Neural cell (in vitro differentiated cells): Measurements from ENCODE around the gene SLC10A3. TPM values are rescaled to one million over a fixed set of nuclear protein-coding genes. Genes with fewer than 3 reads are reported as not detected.

ENCODE experiments used
- H2AFZ ChIP-seq: fragments of 200-600, 300-800 bp; sonication (generic), shearing (Covaris generic); 2 replicates; pipeline ENCODE4 v1.6.0; 2014; ENCODE audit warnings: low read depth, mild to moderate bottlenecking, antibody characterized with exemption, low read length, moderate library complexity
- H3F3A ChIP-seq: fragments of 200-600 bp; shearing (Covaris generic); 2 replicates; pipeline ENCODE4 v1.6.1; 2016; ENCODE audit warnings: mild to moderate bottlenecking, moderate library complexity, mixed read lengths, antibody characterized with exemption, low read length; ENCODE audit not compliant: insufficient read depth, poor library complexity, severe bottlenecking
- H3K27ac ChIP-seq: fragments of 200-600, 300-800 bp; sonication (generic), shearing (Covaris generic); 2 replicates; pipeline ENCODE4 v1.5.1; 2014; ENCODE audit warnings: mild to moderate bottlenecking, low read length, moderate library complexity
- H3K27me3 ChIP-seq: fragments of 300-800, 200-600 bp; sonication (generic), shearing (Covaris generic); 2 replicates; pipeline ENCODE4 v1.6.0; 2014; ENCODE audit warnings: mild to moderate bottlenecking, low read depth, low read length, moderate library complexity; ENCODE audit not compliant: insufficient read depth
- H3K36me3 ChIP-seq: fragments of 300-800, 200-600 bp; sonication (generic), shearing (Covaris generic); 2 replicates; pipeline ENCODE4 v1.5.1; 2014; ENCODE audit warnings: mild to moderate bottlenecking, antibody characterized with exemption, low read length, moderate library complexity; ENCODE audit not compliant: insufficient read depth
- H3K4me2 ChIP-seq: fragments of 300-800, 200-600 bp; sonication (generic), shearing (Covaris generic); 2 replicates; pipeline ENCODE4 v1.6.0; 2014; ENCODE audit warnings: mild to moderate bottlenecking, low read length
- H3K4me3 ChIP-seq: fragments of 300-800, 200-600 bp; sonication (generic), shearing (Covaris generic); 2 replicates; pipeline ENCODE4 v1.5.1; 2014; ENCODE audit warnings: mild to moderate bottlenecking, low read length, moderate library complexity
- H3K79me2 ChIP-seq: fragments of 200-600 bp; shearing (Covaris generic); replicated peaks from 2 replicates; pipeline ENCODE4 v1.6.0; 2014; ENCODE audit warnings: mild to moderate bottlenecking, low read length, moderate library complexity; ENCODE audit not compliant: insufficient read depth
- H3K9ac ChIP-seq: fragments of 300-800, 200-600 bp; sonication (generic), shearing (Covaris generic); 2 replicates; pipeline ENCODE4 v1.6.1; 2016; ENCODE audit warnings: mild to moderate bottlenecking, low read length, mixed read lengths
- H3K9me2 ChIP-seq: fragments of 200-600 bp; shearing (Covaris generic); 2 replicates; pipeline ENCODE4 v1.6.1; 2016; ENCODE audit warnings: mild to moderate bottlenecking, low read length, mixed read lengths; ENCODE audit not compliant: insufficient read depth
- H3K9me3 ChIP-seq: fragments of 200-600, 300-800 bp; sonication (generic), shearing (Covaris generic); 2 replicates; pipeline ENCODE4 v1.6.1; 2016; ENCODE audit warnings: mild to moderate bottlenecking, mixed run types, low read length, moderate library complexity, mixed read lengths
- H4K20me1 ChIP-seq: fragments of 200-600 bp; shearing (Covaris generic); 2 replicates; pipeline ENCODE4 v1.6.1; 2016; ENCODE audit warnings: mild to moderate bottlenecking, mixed run types; ENCODE audit not compliant: insufficient read depth
- EP300 ChIP-seq: fragments of 450-650 bp; conservative IDR thresholded peaks from 2 replicates; pipeline ENCODE4 v1.6.1; 2014; ENCODE audit warnings: antibody characterized with exemption, mild to moderate bottlenecking, moderate library complexity; ENCODE audit not compliant: poor library complexity, severe bottlenecking
- EZH2 ChIP-seq: fragments of 200-600, 300-800 bp; shearing (Covaris generic), sonication (generic); IDR thresholded peaks from 2 replicates; pipeline ENCODE4 v1.6.1; 2014; ENCODE audit warnings: antibody characterized with exemption, low read length, borderline replicate concordance, mild to moderate bottlenecking; ENCODE audit not compliant: insufficient read depth, poor library complexity, severe bottlenecking
- MXI1 ChIP-seq: fragments of 450-650 bp; conservative IDR thresholded peaks from 2 replicates; pipeline ENCODE4 v1.6.1; 2014; ENCODE audit warnings: antibody characterized with exemption, mild to moderate bottlenecking; ENCODE audit not compliant: poor library complexity, severe bottlenecking
- POLR2AphosphoS5 ChIP-seq: IDR thresholded peaks from 2 replicates; pipeline ENCODE4 v1.6.1; 2012
- RAD21 ChIP-seq: fragments of 450-650 bp; conservative IDR thresholded peaks from 2 replicates; pipeline ENCODE4 v1.6.1; 2014; ENCODE audit warnings: antibody characterized with exemption, mild to moderate bottlenecking, moderate library complexity
- SMC3 ChIP-seq: fragments of 450-650 bp; conservative IDR thresholded peaks from 2 replicates; pipeline ENCODE4 v1.6.1; 2014; ENCODE audit warnings: antibody characterized with exemption, mild to moderate bottlenecking, moderate library complexity; ENCODE audit not compliant: poor library complexity
- TAF1 ChIP-seq: IDR thresholded peaks from 2 replicates; pipeline ENCODE4 v1.6.1; 2012; ENCODE audit warnings: low read depth
- polyA plus RNA-seq: library from polyadenylated mRNA; depleted of rRNA; stranded (reverse); fragments of >200 nt; gene quantifications from 2 replicates; pipeline ENCODE4 v1.2.3, GENCODE V29; 2014
- TF ChIP-seq, protein P1 (sequence below): fragments of 450-650 bp; IDR thresholded peaks from 2 replicates; pipeline ENCODE4 v1.5.1; 2014; ENCODE audit warnings: antibody characterized with exemption, mild to moderate bottlenecking, moderate library complexity; ENCODE audit not compliant: poor library complexity, severe bottlenecking
- TF ChIP-seq, protein P2 (sequence below): IDR thresholded peaks from 2 replicates; pipeline ENCODE4 v1.6.1; 2012; ENCODE audit warnings: borderline replicate concordance

Gene SLC10A3
- polyA plus RNA-seq, 1 donor from 2014 or later, result 2.7 TPM

DNA sequence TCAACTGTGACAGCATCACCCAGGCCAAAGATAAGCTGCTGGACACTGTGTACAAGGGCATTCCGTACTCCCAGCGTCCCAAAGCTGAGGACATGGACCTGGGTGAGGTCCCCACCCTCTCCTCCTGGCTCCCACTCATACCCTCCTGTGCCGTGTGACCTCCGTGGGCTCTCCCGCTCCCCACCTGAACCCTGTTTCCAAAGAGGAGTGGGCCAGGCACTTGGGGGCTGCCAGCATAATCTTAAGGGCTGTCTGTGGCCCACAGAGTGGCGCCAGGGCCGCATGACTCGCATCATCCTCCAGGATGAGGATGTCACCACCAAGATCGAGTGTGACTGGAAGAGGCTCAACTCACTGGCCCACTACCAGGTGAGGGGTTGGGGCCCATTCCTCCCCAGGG is 21.3 kb downstream of the SLC10A3 start:
- Histone ChIP-seq H3K9me3 (no peaks in the 10 kb centered on the region), H3K9ac (no peak overlapping the region), H3K4me2 (no peak overlapping the region), H3K4me3 (no peak overlapping the region), H3F3A (no peaks in the 10 kb centered on the region), H3K9me2 (no peaks in the 10 kb centered on the region), H3K79me2 (no peaks in the 10 kb centered on the region), H3K27me3 (no peaks in the 10 kb centered on the region), H3K36me3 (no peaks in the 10 kb centered on the region), H3K27ac (no peak overlapping the region), H4K20me1 (no peaks in the 10 kb centered on the region), H2AFZ (no peak overlapping the region)
- TF ChIP-seq RAD21 (no peak), POLR2AphosphoS5 (no peak), SMC3 (no peak), EP300 (no peak), MXI1 (no peak), EZH2 (no peak), TAF1 (no peak)
- TF ChIP-seq, protein P1, sequence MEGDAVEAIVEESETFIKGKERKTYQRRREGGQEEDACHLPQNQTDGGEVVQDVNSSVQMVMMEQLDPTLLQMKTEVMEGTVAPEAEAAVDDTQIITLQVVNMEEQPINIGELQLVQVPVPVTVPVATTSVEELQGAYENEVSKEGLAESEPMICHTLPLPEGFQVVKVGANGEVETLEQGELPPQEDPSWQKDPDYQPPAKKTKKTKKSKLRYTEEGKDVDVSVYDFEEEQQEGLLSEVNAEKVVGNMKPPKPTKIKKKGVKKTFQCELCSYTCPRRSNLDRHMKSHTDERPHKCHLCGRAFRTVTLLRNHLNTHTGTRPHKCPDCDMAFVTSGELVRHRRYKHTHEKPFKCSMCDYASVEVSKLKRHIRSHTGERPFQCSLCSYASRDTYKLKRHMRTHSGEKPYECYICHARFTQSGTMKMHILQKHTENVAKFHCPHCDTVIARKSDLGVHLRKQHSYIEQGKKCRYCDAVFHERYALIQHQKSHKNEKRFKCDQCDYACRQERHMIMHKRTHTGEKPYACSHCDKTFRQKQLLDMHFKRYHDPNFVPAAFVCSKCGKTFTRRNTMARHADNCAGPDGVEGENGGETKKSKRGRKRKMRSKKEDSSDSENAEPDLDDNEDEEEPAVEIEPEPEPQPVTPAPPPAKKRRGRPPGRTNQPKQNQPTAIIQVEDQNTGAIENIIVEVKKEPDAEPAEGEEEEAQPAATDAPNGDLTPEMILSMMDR, result no peak
- TF ChIP-seq, protein P2, sequence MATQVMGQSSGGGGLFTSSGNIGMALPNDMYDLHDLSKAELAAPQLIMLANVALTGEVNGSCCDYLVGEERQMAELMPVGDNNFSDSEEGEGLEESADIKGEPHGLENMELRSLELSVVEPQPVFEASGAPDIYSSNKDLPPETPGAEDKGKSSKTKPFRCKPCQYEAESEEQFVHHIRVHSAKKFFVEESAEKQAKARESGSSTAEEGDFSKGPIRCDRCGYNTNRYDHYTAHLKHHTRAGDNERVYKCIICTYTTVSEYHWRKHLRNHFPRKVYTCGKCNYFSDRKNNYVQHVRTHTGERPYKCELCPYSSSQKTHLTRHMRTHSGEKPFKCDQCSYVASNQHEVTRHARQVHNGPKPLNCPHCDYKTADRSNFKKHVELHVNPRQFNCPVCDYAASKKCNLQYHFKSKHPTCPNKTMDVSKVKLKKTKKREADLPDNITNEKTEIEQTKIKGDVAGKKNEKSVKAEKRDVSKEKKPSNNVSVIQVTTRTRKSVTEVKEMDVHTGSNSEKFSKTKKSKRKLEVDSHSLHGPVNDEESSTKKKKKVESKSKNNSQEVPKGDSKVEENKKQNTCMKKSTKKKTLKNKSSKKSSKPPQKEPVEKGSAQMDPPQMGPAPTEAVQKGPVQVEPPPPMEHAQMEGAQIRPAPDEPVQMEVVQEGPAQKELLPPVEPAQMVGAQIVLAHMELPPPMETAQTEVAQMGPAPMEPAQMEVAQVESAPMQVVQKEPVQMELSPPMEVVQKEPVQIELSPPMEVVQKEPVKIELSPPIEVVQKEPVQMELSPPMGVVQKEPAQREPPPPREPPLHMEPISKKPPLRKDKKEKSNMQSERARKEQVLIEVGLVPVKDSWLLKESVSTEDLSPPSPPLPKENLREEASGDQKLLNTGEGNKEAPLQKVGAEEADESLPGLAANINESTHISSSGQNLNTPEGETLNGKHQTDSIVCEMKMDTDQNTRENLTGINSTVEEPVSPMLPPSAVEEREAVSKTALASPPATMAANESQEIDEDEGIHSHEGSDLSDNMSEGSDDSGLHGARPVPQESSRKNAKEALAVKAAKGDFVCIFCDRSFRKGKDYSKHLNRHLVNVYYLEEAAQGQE, result no peak

DNA sequence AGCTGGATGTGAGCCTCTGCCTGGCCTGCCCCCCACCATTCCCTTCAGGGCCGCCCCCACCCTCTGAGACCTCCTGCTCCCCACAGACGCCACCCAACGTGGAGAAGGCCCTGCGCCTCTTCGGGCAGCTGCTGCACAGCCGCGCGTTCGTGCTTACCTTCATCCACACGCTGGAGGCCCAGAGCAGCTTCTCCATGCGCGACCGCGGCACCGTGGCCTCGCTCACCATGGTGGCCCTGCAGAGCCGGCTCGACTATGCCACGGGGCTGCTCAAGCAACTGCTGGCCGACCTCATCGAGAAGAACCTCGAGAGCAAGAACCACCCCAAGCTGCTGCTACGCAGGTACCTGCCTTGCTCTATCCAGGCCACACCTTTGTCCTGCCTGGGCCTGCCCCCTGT is 22.2 kb downstream of the SLC10A3 start:
- Histone ChIP-seq H3K36me3 (no peaks in the 10 kb centered on the region), H3K79me2 (no peaks in the 10 kb centered on the region), H3K9me3 (no peaks in the 10 kb centered on the region), H2AFZ (no peak overlapping the region), H4K20me1 (no peaks in the 10 kb centered on the region), H3K27me3 (no peaks in the 10 kb centered on the region), H3K9ac (no peak overlapping the region), H3K4me3 (no peak overlapping the region), H3K4me2 (no peak overlapping the region), H3K27ac (no peak overlapping the region), H3K9me2 (no peaks in the 10 kb centered on the region), H3F3A (no peaks in the 10 kb centered on the region)
- TF ChIP-seq, protein P2, result no peak
- TF ChIP-seq EP300 (no peak), RAD21 (no peak), POLR2AphosphoS5 (no peak), MXI1 (no peak), EZH2 (no peak), TAF1 (no peak), SMC3 (no peak)
- TF ChIP-seq, protein P1, result no peak
